Ectodermal cell (in vitro differentiated cells): ENCODE data around the gene PPP4R4.
"Not testable (repeated sequence)": the region's sequence is repeated elsewhere in the genome, so short reads cannot be mapped to it uniquely, and the experiment has no call there.

ENCODE experiments used
- H3K27ac ChIP-seq: 2 replicates; pipeline ENCODE4 v1.7.0; 2013; ENCODE audit warnings: mild to moderate bottlenecking, low read depth, low read length; ENCODE audit not compliant: insufficient read depth, poor library complexity, severe bottlenecking
- H3K27me3 ChIP-seq: 2 replicates; pipeline ENCODE4 v1.7.0; 2013; ENCODE audit warnings: mild to moderate bottlenecking, low read length; ENCODE audit not compliant: insufficient read depth, control insufficient read depth, poor library complexity, severe bottlenecking
- H3K36me3 ChIP-seq: one replicate; pipeline ENCODE4 v1.7.0; 2013; ENCODE audit warnings: low read length; ENCODE audit not compliant: control insufficient read depth, insufficient read depth
- H3K4me1 ChIP-seq: one replicate; pipeline ENCODE4 v1.7.0; 2013; ENCODE audit warnings: low read length; ENCODE audit not compliant: control insufficient read depth, insufficient read depth
- H3K4me3 ChIP-seq: 2 replicates; pipeline ENCODE4 v1.7.0; 2013; ENCODE audit warnings: low read depth, low read length, control low read depth; ENCODE audit not compliant: insufficient read depth
- H3K9me3 ChIP-seq: 2 replicates; pipeline ENCODE4 v1.7.0; 2013; ENCODE audit warnings: mild to moderate bottlenecking, low read length, moderate library complexity; ENCODE audit not compliant: control insufficient read depth
- WGBS, 2 experiments: methylation state at CpG; one replicate each; pipeline ENCODE4 v1.1.7; 2013; ENCODE audit warnings: missing lambda C conversion rate in 2 of 2; 5-methylcytosine and 5-hydroxymethylcytosine counted together

PPP4R4 gene

DNA sequence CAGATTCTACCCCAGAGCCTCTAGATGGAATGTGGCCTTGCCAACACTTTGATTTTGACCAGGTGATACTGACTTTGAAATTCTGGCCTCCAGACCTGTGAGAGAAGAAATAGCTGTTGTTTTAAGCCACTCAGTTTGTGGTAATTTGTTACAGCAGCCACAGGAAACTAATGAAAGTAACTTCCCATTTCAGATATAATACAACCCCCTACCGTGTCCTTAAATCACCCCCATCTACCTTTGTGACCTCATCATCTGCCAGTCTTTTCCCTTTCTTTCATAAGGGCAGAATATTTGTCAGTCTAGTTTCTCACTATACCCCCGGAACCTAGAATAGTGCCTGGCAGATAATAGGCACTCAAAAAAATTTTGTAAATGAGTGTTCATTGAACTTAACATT lies 39.6 kb downstream of the PPP4R4 start:
- WGBS, 2 experiments: 86 to 96% methylated on average over 1 to 2 of the region's 2 CpGs
- Histone ChIP-seq H3K9me3 (peaks cover 2% of the 10 kb centered on the region), H3K4me1 (no peaks in the 10 kb centered on the region), H3K27ac (no peak overlapping the region), H3K36me3 (no peaks in the 10 kb centered on the region), H3K4me3 (no peak overlapping the region), H3K27me3 (no peaks in the 10 kb centered on the region)

DNA sequence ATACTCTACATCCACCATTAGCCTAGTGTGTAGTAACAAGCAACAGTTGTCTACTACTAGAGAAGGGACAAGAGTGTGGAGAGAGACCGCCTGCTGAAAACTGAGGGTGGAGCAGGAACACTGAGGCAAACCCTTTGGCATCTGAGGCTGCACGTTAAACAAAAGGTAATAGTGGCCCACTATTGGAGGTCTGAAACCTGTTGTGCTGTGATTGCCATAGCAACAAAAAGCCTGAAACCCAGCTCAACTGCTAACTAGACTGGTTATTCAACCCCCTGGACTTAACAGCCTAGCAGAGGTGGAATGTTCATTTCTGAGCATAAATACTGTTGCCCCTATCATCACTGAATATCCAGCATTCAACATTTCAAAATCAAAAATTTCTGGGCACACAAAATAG lies 43.0 kb downstream of the PPP4R4 start:
- Histone ChIP-seq H3K27ac (no peak overlapping the region), H3K4me1 (no peaks in the 10 kb centered on the region), H3K36me3 (no peaks in the 10 kb centered on the region), H3K9me3 (peaks cover 2% of the 10 kb centered on the region), H3K4me3 (no peak overlapping the region), H3K27me3 (no peaks in the 10 kb centered on the region)
- WGBS, 2 experiments: 62 to 69% methylated on average over 2 of the region's 2 CpGs

DNA sequence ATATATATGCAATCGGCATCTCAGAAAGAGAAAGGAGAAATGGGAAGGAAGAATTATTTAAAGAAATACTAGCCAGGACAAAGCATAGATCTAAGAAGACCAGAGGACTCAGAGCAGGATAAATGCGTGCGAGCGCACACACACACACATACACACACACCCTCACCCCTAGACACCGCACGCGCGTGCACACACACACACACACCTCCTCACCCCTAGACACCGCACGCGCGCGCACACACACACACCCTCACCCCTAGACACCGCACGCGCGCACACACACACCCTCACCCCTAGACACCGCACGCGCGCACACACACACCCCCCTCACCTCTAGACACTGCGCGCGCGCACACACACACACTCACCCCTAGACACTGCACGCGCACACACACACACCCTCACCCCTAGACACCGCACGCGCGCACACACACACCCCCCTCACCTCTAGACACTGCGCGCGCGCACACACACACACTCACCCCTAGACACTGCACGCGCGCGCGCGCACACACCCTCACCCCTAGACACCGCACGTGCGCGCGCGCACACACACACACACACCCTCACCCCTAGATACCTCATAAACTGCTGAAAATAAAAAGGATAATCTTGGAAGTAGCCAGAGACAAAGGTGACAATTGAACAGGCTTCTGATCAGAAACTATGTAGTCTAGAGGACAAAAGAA lies 44.2 kb downstream of the PPP4R4 start:
- H3K9me3 ChIP-seq, H3K27me3 ChIP-seq, H3K27ac ChIP-seq, H3K4me3 ChIP-seq, H3K36me3 ChIP-seq, H3K4me1 ChIP-seq: not testable (repeated sequence)
- WGBS, 2 experiments: 92 to 94% methylated on average over 45 to 47 of the region's 47 CpGs

DNA sequence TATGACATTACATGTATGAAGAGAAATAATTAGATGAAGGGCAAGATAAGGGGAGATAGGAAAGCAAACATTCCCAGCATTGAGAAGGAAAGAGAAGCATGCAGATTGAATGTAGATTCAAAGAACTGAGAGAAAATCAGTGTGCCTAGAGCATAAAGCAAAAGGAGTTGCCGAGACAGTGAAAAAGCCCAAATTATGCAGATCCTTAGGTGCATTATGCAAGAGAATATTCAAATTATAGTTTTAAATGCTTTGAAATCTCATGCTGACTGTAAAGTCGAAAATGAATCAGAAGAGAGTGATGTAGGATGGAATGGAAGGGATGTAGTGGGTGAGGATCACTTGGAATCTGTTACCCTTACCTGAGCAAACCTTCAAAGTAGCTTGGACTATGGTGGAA lies 49.9 kb downstream of the PPP4R4 start:
- H3K4me1 ChIP-seq: peaks cover 6% of the 10 kb centered on the region
- H3K27ac ChIP-seq: no peak overlapping the region
- no peaks in the 10 kb centered on the region for H3K27me3 ChIP-seq
- 89 to 95% methylated on average over 2 of the region's 2 CpGs for WGBS, 2 experiments
- no peaks in the 10 kb centered on the region for H3K9me3 ChIP-seq
- H3K36me3 ChIP-seq: no peaks in the 10 kb centered on the region
- H3K4me3 ChIP-seq: no peak overlapping the region

DNA sequence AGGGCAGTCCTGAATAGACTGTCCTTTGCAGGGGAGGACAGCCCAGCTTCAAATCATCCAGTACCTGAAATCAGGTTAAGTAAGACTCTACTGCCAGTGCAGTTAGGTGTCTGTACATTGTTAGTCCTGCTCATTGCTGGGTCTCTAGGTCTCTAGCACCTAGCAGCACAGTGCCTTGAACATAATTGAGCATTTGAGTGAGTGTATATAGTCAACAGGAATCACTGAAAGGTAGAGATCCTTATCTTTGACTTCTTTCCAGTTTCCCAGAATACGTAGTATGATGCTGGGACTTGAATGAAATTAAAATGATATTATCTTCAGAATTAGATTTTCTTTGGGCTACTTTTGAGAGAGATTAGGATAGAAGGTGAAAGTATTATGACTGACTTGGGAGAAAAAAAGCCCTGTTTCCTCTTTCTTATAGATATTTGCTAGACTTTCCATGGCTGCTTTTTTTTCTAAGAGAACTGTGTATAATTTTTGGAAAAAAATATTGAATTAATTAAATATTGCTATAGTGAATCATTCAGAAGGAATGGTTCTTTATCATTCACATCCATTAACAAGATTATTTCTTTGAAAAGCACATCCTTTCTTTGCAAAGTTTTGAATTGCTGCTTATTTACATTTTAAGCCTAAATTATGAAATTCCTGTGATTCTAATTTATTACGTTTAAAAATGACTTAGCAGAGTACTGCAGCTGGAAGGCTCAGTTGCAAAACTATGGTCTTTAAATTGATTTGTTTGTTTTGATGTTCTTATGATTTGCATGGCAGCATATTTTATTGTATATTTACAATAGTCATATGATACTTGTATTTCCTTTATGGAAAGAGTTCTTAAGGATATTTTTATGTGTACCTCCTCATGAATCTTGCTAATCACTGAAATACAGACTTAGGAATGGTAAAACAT lies 51.6 kb downstream of the PPP4R4 start:
- 95 to 100% methylated on average over 1 to 2 of the region's 2 CpGs for WGBS, 2 experiments

DNA sequence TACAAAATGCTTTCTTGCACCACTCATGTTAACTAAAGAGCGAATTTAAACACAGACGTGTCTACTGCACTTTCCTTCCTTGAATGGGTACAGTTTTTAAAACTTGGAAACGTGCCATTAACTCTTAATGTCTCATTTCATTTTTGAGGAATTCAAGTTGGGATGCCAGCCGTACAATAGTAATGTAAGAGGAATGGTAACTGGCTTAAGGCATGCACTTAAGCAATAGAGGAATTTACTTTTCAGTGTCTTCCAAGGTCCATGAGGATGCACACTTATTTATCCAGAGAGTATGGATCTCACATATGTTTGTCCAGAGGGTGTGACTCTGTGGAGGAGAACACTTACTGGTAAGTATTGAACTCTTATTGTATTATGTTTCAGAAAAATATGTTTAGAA lies 52.9 kb downstream of the PPP4R4 start:
- H3K27me3 ChIP-seq: no peaks in the 10 kb centered on the region

More for the DNA sequence above, 51.6 kb downstream of the PPP4R4 start:
- Histone ChIP-seq H3K4me1 (peaks cover 6% of the 10 kb centered on the region), H3K9me3 (no peaks in the 10 kb centered on the region), H3K27ac (no peak overlapping the region), H3K4me3 (no peak overlapping the region), H3K27me3 (no peaks in the 10 kb centered on the region), H3K36me3 (no peaks in the 10 kb centered on the region)

DNA sequence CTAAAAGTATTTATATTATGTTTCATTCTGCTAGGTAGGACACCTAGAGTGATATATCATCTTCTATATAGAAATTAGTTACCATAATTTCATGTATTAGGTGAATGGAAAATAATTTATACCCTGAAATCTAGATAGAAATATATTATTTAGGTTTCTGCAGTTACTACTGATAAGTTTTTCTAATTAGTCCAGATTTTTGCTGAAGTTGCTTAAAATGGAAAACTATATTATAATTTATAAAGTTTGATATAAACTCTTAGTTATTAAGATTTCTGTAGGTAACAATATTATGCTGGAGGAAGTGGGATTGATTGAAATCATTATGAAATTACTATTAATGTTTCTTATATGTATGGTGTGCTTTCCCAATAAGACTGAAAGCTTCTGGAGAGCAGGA lies 62.9 kb downstream of the PPP4R4 start:
- H3K9me3 ChIP-seq: no peaks in the 10 kb centered on the region
- no peak overlapping the region for H3K4me3 ChIP-seq
- H3K36me3 ChIP-seq: no peaks in the 10 kb centered on the region
- H3K27ac ChIP-seq: no peak overlapping the region
- H3K27me3 ChIP-seq: no peaks in the 10 kb centered on the region
- no peaks in the 10 kb centered on the region for H3K4me1 ChIP-seq

More for the DNA sequence above, 52.9 kb downstream of the PPP4R4 start:
- no peak overlapping the region for H3K27ac ChIP-seq
- no peaks in the 10 kb centered on the region for H3K36me3 ChIP-seq
- H3K4me3 ChIP-seq: no peak overlapping the region
- H3K9me3 ChIP-seq: no peaks in the 10 kb centered on the region
- WGBS, 2 experiments: 96 to 99% methylated on average over 4 of the region's 4 CpGs
- H3K4me1 ChIP-seq: peaks cover 6% of the 10 kb centered on the region

DNA sequence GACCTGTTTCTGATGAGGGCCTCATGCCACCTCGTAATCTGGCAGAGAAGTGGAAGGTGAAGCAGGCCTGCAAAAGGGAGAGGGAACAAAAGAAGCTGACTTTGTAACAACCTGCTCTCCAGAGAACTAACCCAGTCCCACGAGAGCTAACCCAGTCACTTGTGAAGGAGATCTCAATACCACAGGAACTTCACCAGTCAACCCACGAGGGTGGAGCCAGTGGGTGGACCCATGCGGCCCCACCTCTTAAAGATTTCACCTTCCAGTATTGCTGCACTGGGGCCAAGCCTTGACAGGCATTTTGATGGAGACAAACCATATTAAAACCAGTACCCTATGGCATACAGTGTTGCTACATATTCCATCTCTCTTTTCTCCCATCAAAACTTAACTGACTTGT lies 63.9 kb downstream of the PPP4R4 start:
- no peak overlapping the region for H3K27ac ChIP-seq
- H3K4me1 ChIP-seq: no peaks in the 10 kb centered on the region
- H3K27me3 ChIP-seq: no peaks in the 10 kb centered on the region
- H3K9me3 ChIP-seq: no peaks in the 10 kb centered on the region
- H3K4me3 ChIP-seq: no peak overlapping the region
- WGBS, 2 experiments: 88 to 94% methylated on average over 4 of the region's 4 CpGs
- no peaks in the 10 kb centered on the region for H3K36me3 ChIP-seq

DNA sequence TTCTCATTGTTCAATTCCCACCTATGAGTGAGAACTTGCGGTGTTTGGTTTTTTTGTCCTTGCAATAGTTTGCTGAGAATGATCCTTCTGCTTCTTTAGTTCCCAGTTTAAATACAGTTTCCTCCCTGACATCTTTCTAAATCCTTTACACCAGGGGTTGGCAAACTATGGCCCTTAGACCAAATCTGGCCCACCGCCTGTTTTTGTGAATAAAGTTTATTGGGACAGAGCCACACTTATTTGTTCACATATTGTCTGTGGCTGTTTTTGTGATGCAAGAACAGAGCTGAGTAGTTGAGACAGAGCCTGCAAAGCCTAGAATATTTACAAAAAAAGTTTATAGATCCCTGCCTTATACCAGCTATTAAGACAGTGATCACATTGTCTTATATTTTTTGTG lies 65.3 kb downstream of the PPP4R4 start:
- no peaks in the 10 kb centered on the region for H3K4me1 ChIP-seq
- H3K9me3 ChIP-seq: no peaks in the 10 kb centered on the region
- H3K27ac ChIP-seq: no peak overlapping the region
- H3K36me3 ChIP-seq: no peaks in the 10 kb centered on the region
- H3K27me3 ChIP-seq: no peaks in the 10 kb centered on the region
- 92 to 93% methylated on average over 2 of the region's 2 CpGs for WGBS, 2 experiments
- no peak overlapping the region for H3K4me3 ChIP-seq

DNA sequence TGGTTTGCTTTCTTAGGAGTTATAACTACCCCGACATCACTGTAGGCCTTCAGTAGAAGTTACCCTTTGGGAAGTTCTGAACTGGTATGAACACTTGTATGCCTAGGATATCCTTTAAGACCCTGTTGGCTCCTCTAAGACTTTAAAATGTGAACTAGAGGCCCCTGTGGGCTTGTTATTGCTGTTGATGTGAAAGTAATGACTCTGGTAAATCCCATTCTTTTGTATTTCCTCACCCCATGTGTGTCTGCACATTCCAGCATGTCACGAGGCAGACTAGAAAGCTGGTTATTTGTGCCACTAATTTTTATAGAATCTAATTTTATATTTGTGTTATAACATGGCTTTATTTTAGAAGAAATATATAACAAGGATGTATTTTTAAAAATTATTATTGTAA lies 70.1 kb downstream of the PPP4R4 start:
- Histone ChIP-seq H3K4me3 (no peak overlapping the region), H3K9me3 (no peaks in the 10 kb centered on the region), H3K27ac (no peak overlapping the region), H3K4me1 (no peaks in the 10 kb centered on the region), H3K27me3 (no peaks in the 10 kb centered on the region), H3K36me3 (no peaks in the 10 kb centered on the region)
- WGBS, 2 experiments: 97 to 100% methylated on average over 1 of the region's 2 CpGs
